Adrenal gland (tissue), 12 donors: ENCODE data around the gene NFIB. TPM values are rescaled to one million over a fixed set of nuclear protein-coding genes. Genes with fewer than 3 reads are reported as not detected.

Experiments
- DNase-seq, 7 donors: peaks; one replicate each; pipeline ENCODE4 v3.0.0-alpha.2; 2019 to 2020
- H3K27ac ChIP-seq, 5 donors: fragments of 200-600 bp; sonication (generic) in 4 of 5; 1 replicate in 3 of 5; 2 replicates in 2 of 5; pipeline versions ENCODE4 v1.5.1 to v1.8.0; 2016 to 2020; ENCODE audit warnings: mild to moderate bottlenecking in 1 of 5
- H3K27me3 ChIP-seq: fragments of 200-600 bp; 2 replicates; pipeline ENCODE4 v1.8.0; 2021
- H3K36me3 ChIP-seq, 2 donors: fragments of 200-600 bp; replicated peaks in 1 of 2; 1 replicate in 1 of 2; 2 replicates in 1 of 2; pipeline versions ENCODE4 v1.5.1 to v1.8.0; 2018 to 2022
- H3K4me1 ChIP-seq, 2 donors: fragments of 200-600 bp; replicated peaks in 1 of 2; 1 replicate in 1 of 2; 2 replicates in 1 of 2; pipeline versions ENCODE4 v1.5.1 to v1.8.0; 2018 to 2021
- H3K4me3 ChIP-seq, 4 donors: fragments of 200-600 bp; sonication (generic) in 3 of 4; one replicate each; pipeline ENCODE4 v1.5.1; 2016 to 2018
- H3K9me3 ChIP-seq, 3 donors: fragments of 200-600 bp; sonication (generic) in 1 of 3; replicated peaks in 1 of 3; 1 replicate in 2 of 3; 2 replicates in 1 of 3; pipeline versions ENCODE4 v1.5.1 to v1.8.0; 2016 to 2021
- CTCF ChIP-seq, 6 experiments: fragments of 450-650 bp in 4 of 6; fragments of 200-600 bp in 2 of 6; sonication (generic) in 1 of 6; IDR thresholded peaks; 1 replicate in 5 of 6; 2 replicates in 1 of 6; pipeline versions ENCODE4 v1.5.1 to v1.8.0; 2016 to 2021; ENCODE audit warnings: antibody characterized with exemption in 6 of 6, mild to moderate bottlenecking in 2 of 6, moderate library complexity in 1 of 6
- POLR2A ChIP-seq, 2 donors: fragments of 450-650 bp; IDR thresholded peaks; one replicate each; pipeline ENCODE4 v1.6.1; 2017; ENCODE audit warnings: antibody characterized with exemption in 2 of 2, mild to moderate bottlenecking in 2 of 2, moderate library complexity in 1 of 2
- WGBS, 4 donors: extraction: QIAGEN DNeasy Blood & Tissue Kit in 2 of 4; methylation state at CpG; one replicate each; pipeline versions ENCODE4 v1.1.5 to v1.1.7; 2013 to 2017; 5-methylcytosine and 5-hydroxymethylcytosine counted together
- intact Hi-C, 2 donors: fragments of 100-400 bp; cut with DNase I; formaldehyde crosslinking; loops; one replicate each; pipeline versions ENCODE4 v1.14.1 to v1.15.0; 2022 to 2023
- polyA plus RNA-seq, 3 donors: library from polyadenylated mRNA; stranded (reverse); fragments of 200-250 nt in 2 of 3; fragments of 350-450 nt in 1 of 3; fragmentation: Illumina TruSeq in 1 of 3; extraction: RNeasy Lipid Tissue Mini Kit (QIAGEN cat#74804) in 1 of 3; gene quantifications; one replicate each; pipeline ENCODE4 v1.2.3, GENCODE V29; 2013 to 2014
- total RNA-seq, 9 donors: library from RNA; depleted of rRNA in 4 of 9; stranded (reverse); fragments of >200 nt in 4 of 9; fragments of 120-200 nt in 1 of 9; fragmentation: NEBNext Ultra II Directional in 1 of 9; extraction: Animal tissue kit (Norgen Biotek cat#: 25700) in 1 of 9; gene quantifications; one replicate each; pipeline versions ENCODE4 v1.1.0 to v1.2.4, GENCODE V29; 2013 to 2023
- donor health status: healthy with polysubstance abuse.
- donor health status: Bipolar disorder and iron deficiency.
- donor health status: DM: yes; HTN: yes; CAD: no.
- donor health status: DM: no; HTN: no; CAD: no.
- donor health status: DM: no; HTN: no; CAD: no.
- donor health status: DM: yes; HTN: yes; CAD: no.

NFIB gene
- total and polyA plus RNA-seq, 12 donors, result 10.9 to 84.1 (median 43.0) TPM

- intact Hi-C loops, result no loop called here
- TF ChIP-seq POLR2A (IDR thresholded peaks at IDR 0.05) (no peak), CTCF (IDR thresholded peaks at IDR 0.05) (no peak)
- WGBS, 4 donors, result 68 to 79% (median 72%) methylated on average over 3 of the region's 3 CpGs
- Histone ChIP-seq H3K4me1 (peaks cover 4 to 22% of the 10 kb centered on the region in 2 donors), H3K27ac (no peak overlapping the region), H3K36me3 (no peaks in the 10 kb centered on the region), H3K27me3 (no peaks in the 10 kb centered on the region), H3K4me3 (no peak overlapping the region), H3K9me3 (no peaks in the 10 kb centered on the region)
- DNase-seq, result no peak
These were observed 20.1 kb downstream of the NFIB start for GRCh38 chr9:14293801-14294200.

GRCh38 chr9:14292181-14292739, 21.7 kb downstream of the NFIB start:
- WGBS, 4 donors, result 27 to 92% (median 31%) methylated on average over 3 of the region's 3 CpGs
- Histone ChIP-seq H3K9me3 (no peaks in the 10 kb centered on the region), H3K36me3 (no peaks in the 10 kb centered on the region), H3K4me1 (peaks cover 0 to 16% of the 10 kb centered on the region in 2 donors), H3K4me3 (no peak overlapping the region), H3K27me3 (no peaks in the 10 kb centered on the region), H3K27ac (no peak overlapping the region)
- intact Hi-C loops, result no loop called here
- no peak for TF ChIP-seq POLR2A (IDR thresholded peaks at IDR 0.05)
- no peak for TF ChIP-seq CTCF (IDR thresholded peaks at IDR 0.05)
- no peak for DNase-seq

- WGBS, 4 donors, result 59 to 93% (median 79%) methylated on average over 3 of the region's 3 CpGs
- Histone ChIP-seq H3K36me3 (no peaks in the 10 kb centered on the region), H3K9me3 (no peaks in the 10 kb centered on the region), H3K4me3 (no peak overlapping the region), H3K27ac (no peak overlapping the region), H3K27me3 (no peaks in the 10 kb centered on the region), H3K4me1 (peaks cover 0 to 8% of the 10 kb centered on the region in 2 donors)
- TF ChIP-seq POLR2A (IDR thresholded peaks at IDR 0.05) (no peak), CTCF (IDR thresholded peaks at IDR 0.05) (no peak)
- no peak for DNase-seq
- intact Hi-C loops, result no loop called here
These were observed 24.0 kb downstream of the NFIB start for GRCh38 chr9:14289916-14290315.

- H3K4me1 ChIP-seq, result peaks cover 0 to 8% of the 10 kb centered on the region in 2 donors
These were observed 25.5 kb downstream of the NFIB start for GRCh38 chr9:14288433-14288832.

More at GRCh38 chr9:14288433-14288832, 25.5 kb downstream of the NFIB start:
- H3K4me3 ChIP-seq, result no peak overlapping the region
- intact Hi-C loops, result no loop called here
- H3K36me3 ChIP-seq, result no peaks in the 10 kb centered on the region
- 32 to 48% (median 42%) methylated on average over 4 of the region's 4 CpGs for WGBS, 4 donors
- TF ChIP-seq CTCF (IDR thresholded peaks at IDR 0.05), result no peak
- TF ChIP-seq POLR2A (IDR thresholded peaks at IDR 0.05), result no peak
- no peaks in the 10 kb centered on the region for H3K9me3 ChIP-seq
- DNase-seq, result no peak
- no peak overlapping the region for H3K27ac ChIP-seq
- H3K27me3 ChIP-seq, result no peaks in the 10 kb centered on the region
